K562 (cell line): ENCODE results near the gene PTGES3. TPM values are rescaled to one million over a fixed set of nuclear protein-coding genes. Genes with fewer than 3 reads are reported as not detected.
A peak's percentile ranks its signal among the peaks of the same experiment; 100 is the strongest.

ENCODE experiments used
- ATAC-seq: fragments of 200-7000 bp; cut with Tn5 transposase; 3 replicates; pipeline ENCODE4 v1.9.1; 2020; ENCODE audit warnings: moderate library complexity
- BruUV-seq: library from RNA; stranded (reverse); fragments of 400-500 nt; replicated peaks from 2 replicates; lab custom pipeline; 2021; lab: Mats Ljungman, UMichigan
- CTCF ChIA-PET: fragments of 300-600 bp; formaldehyde crosslinking; extraction: SDS; loops from one replicate; lab custom pipeline; 2021; ENCODE audit warnings: low intra/inter-chr PET ratio; lab: Yijun Ruan, JAX
- POLR2A ChIA-PET: fragments of 300-600, 350-650 bp; sonication (Branson Sonifier 250); formaldehyde crosslinking; extraction: SDS; loops from one replicate; lab custom pipeline; 2021; ENCODE audit warnings: antibody characterized with exemption, inconsistent platforms; lab: Yijun Ruan, JAX
- DNase-seq, 4 experiments: peaks; one replicate each; pipeline versions ENCODE4 v3.0.0 to v3.0.0-alpha.2; 2011 to 2018; ENCODE audit warnings: low spot score in 3 of 4, mixed read lengths in 3 of 4; ENCODE audit errors: extremely low read depth in 1 of 4
- FAIRE-seq: peaks from 2 replicates; lab custom pipeline; 2011; peaks lifted over from hg19 to GRCh38; lab: Jason Lieb, UNC
- H2AFZ ChIP-seq: 2 replicates; pipeline ENCODE4 v1.6.0; 2011; ENCODE audit warnings: low read depth, low read length, control low read depth, inconsistent platforms
- H3K27ac ChIP-seq: fragments of 200-600 bp; 3 replicates; pipeline ENCODE4 v1.8.0; 2011; ENCODE audit warnings: low read depth, mild to moderate bottlenecking, control low read depth, inconsistent platforms, low read length, moderate library complexity, mixed read lengths; ENCODE audit errors: extremely low read depth
- H3K27me3 ChIP-seq, 2 experiments: fragments of 300-600 bp in 1 of 2; 2 replicates in 1 of 2; 3 replicates in 1 of 2; pipeline versions ENCODE4 v1.6.0 to v1.8.0; 2011; ENCODE audit warnings: inconsistent platforms in 2 of 2, low read length in 2 of 2, mild to moderate bottlenecking in 1 of 2, mixed read lengths in 1 of 2, moderate library complexity in 1 of 2; ENCODE audit not compliant: control insufficient read depth in 2 of 2, insufficient read depth in 2 of 2
- H3K36me3 ChIP-seq: fragments of 300-600 bp; 3 replicates; pipeline ENCODE4 v1.8.0; 2011; ENCODE audit warnings: mild to moderate bottlenecking, low read length, inconsistent platforms; ENCODE audit not compliant: control insufficient read depth, insufficient read depth
- H3K4me1 ChIP-seq, 2 experiments: fragments of 200-600 bp in 1 of 2; replicated peaks in 1 of 2; 2 replicates in 1 of 2; 3 replicates in 1 of 2; pipeline versions ENCODE4 v1.5.1 to v1.8.0; 2011; ENCODE audit warnings: inconsistent platforms in 2 of 2, low read length in 2 of 2, mild to moderate bottlenecking in 1 of 2, mixed read lengths in 1 of 2, moderate library complexity in 1 of 2; ENCODE audit not compliant: control insufficient read depth in 2 of 2, insufficient read depth in 2 of 2
- H3K4me2 ChIP-seq: 2 replicates; pipeline ENCODE4 v1.6.1; 2011; ENCODE audit warnings: low read length, control low read depth, inconsistent platforms, mixed read lengths; ENCODE audit not compliant: insufficient read depth
- H3K4me3 ChIP-seq: fragments of 200-600 bp; sonication (generic), shearing (Covaris generic); 2 replicates; pipeline ENCODE4 v1.5.1; 2016; ENCODE audit warnings: control low read depth, inconsistent platforms
- H3K79me2 ChIP-seq: fragments of 200-600 bp; 3 replicates; pipeline ENCODE4 v1.8.0; 2011; ENCODE audit warnings: low read length, inconsistent platforms; ENCODE audit not compliant: control insufficient read depth, insufficient read depth
- H3K9ac ChIP-seq, 2 experiments: 2 replicates each; pipeline versions ENCODE4 v1.6.0 to v1.6.1; 2011; ENCODE audit warnings: low read depth in 2 of 2, low read length in 2 of 2, control low read depth in 1 of 2, inconsistent platforms in 1 of 2, mild to moderate bottlenecking in 1 of 2, mixed read lengths in 1 of 2; ENCODE audit not compliant: insufficient read depth in 1 of 2
- H3K9me1 ChIP-seq: one replicate; pipeline ENCODE4 v1.6.0; 2011; ENCODE audit warnings: inconsistent platforms, mild to moderate bottlenecking, low read length, moderate library complexity; ENCODE audit not compliant: control insufficient read depth, insufficient read depth
- H3K9me3 ChIP-seq: replicated peaks from 2 replicates; pipeline ENCODE4 v1.5.1; 2011; ENCODE audit warnings: low read depth, low read length, inconsistent platforms; ENCODE audit not compliant: control insufficient read depth, insufficient read depth
- H4K20me1 ChIP-seq: replicated peaks from 2 replicates; pipeline ENCODE4 v1.6.1; 2011; ENCODE audit warnings: low read length, inconsistent platforms, mixed read lengths; ENCODE audit not compliant: control insufficient read depth, insufficient read depth
- CBX3 ChIP-seq, 2 experiments: IDR thresholded peaks; 1 replicate in 1 of 2; 2 replicates in 1 of 2; pipeline ENCODE4 v1.6.1; 2012; ENCODE audit warnings: inconsistent platforms in 2 of 2, low read length in 2 of 2, borderline replicate concordance in 1 of 2, control low read depth in 1 of 2
- GATAD2A ChIP-seq: fragments of 450-650 bp; IDR thresholded peaks from 2 replicates; pipeline ENCODE4 v1.6.1; 2017
- HIVEP1 ChIP-seq: fragments of 250-450 bp; sonication (Bioruptor Pico); IDR thresholded peaks from 2 replicates; pipeline ENCODE4 v1.4.0; 2020; ENCODE audit warnings: mild to moderate bottlenecking
- MCM5 ChIP-seq: fragments of 450-650 bp; IDR thresholded peaks from 2 replicates; pipeline ENCODE4 v1.6.1; 2016; ENCODE audit warnings: low read depth
- MTA1 ChIP-seq: fragments of 450-650 bp; IDR thresholded peaks from 2 replicates; pipeline ENCODE4 v1.6.1; 2017; ENCODE audit warnings: borderline replicate concordance
- SMARCC2 ChIP-seq: fragments of 450-650 bp; IDR thresholded peaks from 2 replicates; pipeline ENCODE4 v1.6.1; 2017; ENCODE audit warnings: antibody characterized with exemption, moderate library complexity, mild to moderate bottlenecking, low read depth
- ZKSCAN1 ChIP-seq: fragments of 150-350 bp; IDR thresholded peaks from 2 replicates; pipeline ENCODE4 v1.6.1; 2016; ENCODE audit warnings: low read depth, low read length
- ZNF197 ChIP-seq: fragments of 200-800 bp; sonication (Bioruptor generic); IDR thresholded peaks from 2 replicates; pipeline ENCODE4 v1.6.1; 2016; ENCODE audit warnings: low read depth, missing genetic modification characterization, missing compliant biosample characterization
- WGBS: fragments of 100-300 bp; shearing (Covaris generic); methylation state at CpG from one replicate; pipeline ENCODE4 v1.1.6; 2016; ENCODE audit warnings: low coverage, mixed read lengths; ENCODE audit not compliant: insufficient coverage; ENCODE audit errors: missing lambda C conversion rate; 5-methylcytosine and 5-hydroxymethylcytosine counted together
- in situ Hi-C: fragments of 300-500 bp; cut with MboI; formaldehyde crosslinking; loops from 4 replicates; pipeline ENCODE4 v1.15.0; 2018; ENCODE audit warnings: inconsistent platforms, mixed read lengths
- intact Hi-C: fragments of 100-400 bp; cut with micrococcal nuclease; formaldehyde crosslinking; loops from 2 replicates; pipeline ENCODE4 v1.14.2; 2022
- polyA plus RNA-seq, 8 experiments: library from polyadenylated mRNA; depleted of rRNA in 4 of 8; stranded (reverse) in 5 of 8; unstranded in 3 of 8; fragments of >200 nt; fragmentation: Nextera tagmentation in 2 of 8; fragmentation: Illumina TruSeq in 1 of 8; extraction: Ambion mirVana in 2 of 8; extraction: Trizol in 1 of 8; gene quantifications; 2 replicates each; pipeline versions ENCODE4 v1.2.1 to v1.2.3, GENCODE V29; 2011 to 2014; ENCODE audit warnings: inconsistent platforms in 1 of 8, missing spikeins in 1 of 8
- total RNA-seq, 7 experiments: library from RNA; depleted of rRNA in 6 of 7; stranded (reverse); fragments of >200 nt in 6 of 7; fragmentation: Illumina TruSeq in 2 of 7; extraction: Trizol in 2 of 7; gene quantifications; 2 replicates each; pipeline versions ENCODE4 v1.2.1 to v1.2.3, GENCODE V29; 2011 to 2021; ENCODE audit warnings: low replicate concordance in 1 of 7
- TF ChIP-seq, protein P1 (sequence below): fragments of 450-650 bp; IDR thresholded peaks from 2 replicates; pipeline ENCODE4 v1.6.1; 2016; ENCODE audit warnings: mild to moderate bottlenecking
- TF ChIP-seq, protein P2 (sequence below): fragments of 450-650 bp; IDR thresholded peaks from 2 replicates; pipeline ENCODE4 v1.6.1; 2016; ENCODE audit warnings: low read depth, mild to moderate bottlenecking, moderate library complexity

Gene PTGES3
- total and polyA plus RNA-seq, 9 of the 15 experiments (the other 6 are each of a cell fraction or from before 2014, with no cell fraction given) = 163 to 501 (median 213) TPM

DNA sequence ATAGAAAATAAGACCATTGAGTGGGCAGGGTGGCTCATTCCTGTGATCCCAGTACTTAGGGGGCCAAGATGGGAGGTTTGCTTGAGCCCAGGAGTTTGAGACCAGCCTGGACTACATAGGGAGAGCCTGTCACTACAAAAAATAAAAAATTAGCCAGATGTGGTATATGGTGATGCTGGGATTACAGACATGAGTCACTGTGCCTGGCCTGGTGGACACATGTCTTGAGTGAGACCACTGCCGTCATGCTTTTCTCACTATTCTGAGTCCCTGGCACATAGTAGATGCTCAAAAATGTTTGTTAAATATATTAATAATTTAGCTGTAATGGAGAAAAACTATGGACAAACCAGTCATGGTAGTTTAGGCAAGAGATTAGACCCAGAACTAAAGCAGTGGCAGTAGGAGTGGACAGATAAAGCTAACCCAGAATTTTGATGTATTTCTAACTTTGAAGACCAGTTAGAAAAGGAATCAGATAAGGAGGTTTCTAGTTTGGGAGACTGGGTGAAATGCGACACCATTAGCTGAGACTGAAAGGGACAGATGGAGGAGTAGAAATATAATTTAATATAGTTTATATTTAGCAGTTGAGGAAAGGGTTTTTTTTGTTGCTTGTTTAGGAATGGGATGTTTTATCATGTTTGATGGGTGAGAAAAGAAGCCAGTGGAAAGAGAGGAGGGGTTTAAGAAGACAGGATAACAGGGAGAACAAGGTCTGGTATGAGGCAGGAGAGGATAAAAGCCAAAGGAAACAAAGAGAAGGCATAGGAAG lies 7.4 kb upstream of the PTGES3 start:
- intact Hi-C loops (no loop called here), in situ Hi-C loops (no loop called here)
- 6% methylated on average over 2 of the region's 2 CpGs for WGBS
- BruUV-seq = no TSS peak
- Histone ChIP-seq H3K9me3 (no peaks in the 10 kb centered on the region), H4K20me1 (no peaks in the 10 kb centered on the region), H3K4me2 (peak overlapping the region; percentile 48), H3K36me3 (no peaks in the 10 kb centered on the region), H3K9ac (peak overlapping the region in 1 of 2 experiments; percentile 48; a peak in 2 of 4 replicates), H3K4me1 (peaks cover 29 to 32% of the 10 kb centered on the region in 2 experiments), H3K4me3 (no peak overlapping the region), H2AFZ (peak overlapping the region; percentile 88), H3K79me2 (no peaks in the 10 kb centered on the region), H3K9me1 (no peaks in the 10 kb centered on the region), H3K27ac (peak overlapping the region; percentile 77), H3K27me3 (no peaks in the 10 kb centered on the region)
- peak; percentile 78 for FAIRE-seq
- POLR2A ChIA-PET = interaction anchor here (0.6 to 2.2 kb wide), 2 partner anchors 10 to 518 kb away, joined by 3 to 7 read pairs; no protein-coding TSS in a partner anchor
- peak; percentile 61 for ATAC-seq
- CTCF ChIA-PET = no interaction called here
- DNase-seq = peak in 2 of 4 experiments; percentile 57 to 63
- 0 out of 2 replicates have a peak, but pooled peaks have one; percentile 27 for TF ChIP-seq SMARCC2
- TF ChIP-seq GATAD2A = no peak
- TF ChIP-seq ZKSCAN1 = peak; percentile 22; the same call in 1 of the 2 replicates
- no peak for TF ChIP-seq MTA1
- no peak for TF ChIP-seq CBX3 (IDR thresholded peaks at IDR 0.05; ENCODE audit: borderline replicate concordance in 1 of 2, low read length in 2 of 2)
- TF ChIP-seq, protein P1, sequence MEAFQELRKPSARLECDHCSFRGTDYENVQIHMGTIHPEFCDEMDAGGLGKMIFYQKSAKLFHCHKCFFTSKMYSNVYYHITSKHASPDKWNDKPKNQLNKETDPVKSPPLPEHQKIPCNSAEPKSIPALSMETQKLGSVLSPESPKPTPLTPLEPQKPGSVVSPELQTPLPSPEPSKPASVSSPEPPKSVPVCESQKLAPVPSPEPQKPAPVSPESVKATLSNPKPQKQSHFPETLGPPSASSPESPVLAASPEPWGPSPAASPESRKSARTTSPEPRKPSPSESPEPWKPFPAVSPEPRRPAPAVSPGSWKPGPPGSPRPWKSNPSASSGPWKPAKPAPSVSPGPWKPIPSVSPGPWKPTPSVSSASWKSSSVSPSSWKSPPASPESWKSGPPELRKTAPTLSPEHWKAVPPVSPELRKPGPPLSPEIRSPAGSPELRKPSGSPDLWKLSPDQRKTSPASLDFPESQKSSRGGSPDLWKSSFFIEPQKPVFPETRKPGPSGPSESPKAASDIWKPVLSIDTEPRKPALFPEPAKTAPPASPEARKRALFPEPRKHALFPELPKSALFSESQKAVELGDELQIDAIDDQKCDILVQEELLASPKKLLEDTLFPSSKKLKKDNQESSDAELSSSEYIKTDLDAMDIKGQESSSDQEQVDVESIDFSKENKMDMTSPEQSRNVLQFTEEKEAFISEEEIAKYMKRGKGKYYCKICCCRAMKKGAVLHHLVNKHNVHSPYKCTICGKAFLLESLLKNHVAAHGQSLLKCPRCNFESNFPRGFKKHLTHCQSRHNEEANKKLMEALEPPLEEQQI = 0 out of 2 replicates have a peak, but pooled peaks have one; percentile 55
- no peak for TF ChIP-seq MCM5
- TF ChIP-seq, protein P2, sequence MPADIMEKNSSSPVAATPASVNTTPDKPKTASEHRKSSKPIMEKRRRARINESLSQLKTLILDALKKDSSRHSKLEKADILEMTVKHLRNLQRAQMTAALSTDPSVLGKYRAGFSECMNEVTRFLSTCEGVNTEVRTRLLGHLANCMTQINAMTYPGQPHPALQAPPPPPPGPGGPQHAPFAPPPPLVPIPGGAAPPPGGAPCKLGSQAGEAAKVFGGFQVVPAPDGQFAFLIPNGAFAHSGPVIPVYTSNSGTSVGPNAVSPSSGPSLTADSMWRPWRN = peak; percentile 37; the same call in 1 of the 2 replicates
- no peak for TF ChIP-seq HIVEP1 (CRISPR knock-in tag)
- 0 out of 2 replicates have a peak, but pooled peaks have one; percentile 49 for TF ChIP-seq ZNF197 (CRISPR knock-in tag)
